Measurements from ENCODE around the gene SDK1.

DNA sequence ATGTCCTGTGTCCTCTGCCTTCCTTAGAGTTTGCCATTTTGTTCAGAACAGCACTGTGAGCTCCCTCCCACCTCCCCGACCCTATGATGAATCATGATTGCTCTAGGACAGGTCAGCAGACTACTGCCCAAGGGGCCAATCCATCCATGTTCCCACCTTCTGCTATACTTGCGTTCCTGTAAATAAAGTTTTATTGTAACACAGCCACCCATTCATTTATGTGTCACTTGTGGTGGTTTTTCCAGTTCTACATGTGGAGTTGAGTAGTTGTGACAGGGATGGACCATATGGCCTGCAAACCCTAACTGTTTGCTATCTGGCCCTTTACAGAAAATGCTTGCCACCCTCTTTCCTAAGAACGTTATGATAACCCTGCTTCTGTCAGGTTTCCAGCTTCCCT lies 387.8 kb downstream of the SDK1 start:
- TF ChIP-seq, protein P1, sequence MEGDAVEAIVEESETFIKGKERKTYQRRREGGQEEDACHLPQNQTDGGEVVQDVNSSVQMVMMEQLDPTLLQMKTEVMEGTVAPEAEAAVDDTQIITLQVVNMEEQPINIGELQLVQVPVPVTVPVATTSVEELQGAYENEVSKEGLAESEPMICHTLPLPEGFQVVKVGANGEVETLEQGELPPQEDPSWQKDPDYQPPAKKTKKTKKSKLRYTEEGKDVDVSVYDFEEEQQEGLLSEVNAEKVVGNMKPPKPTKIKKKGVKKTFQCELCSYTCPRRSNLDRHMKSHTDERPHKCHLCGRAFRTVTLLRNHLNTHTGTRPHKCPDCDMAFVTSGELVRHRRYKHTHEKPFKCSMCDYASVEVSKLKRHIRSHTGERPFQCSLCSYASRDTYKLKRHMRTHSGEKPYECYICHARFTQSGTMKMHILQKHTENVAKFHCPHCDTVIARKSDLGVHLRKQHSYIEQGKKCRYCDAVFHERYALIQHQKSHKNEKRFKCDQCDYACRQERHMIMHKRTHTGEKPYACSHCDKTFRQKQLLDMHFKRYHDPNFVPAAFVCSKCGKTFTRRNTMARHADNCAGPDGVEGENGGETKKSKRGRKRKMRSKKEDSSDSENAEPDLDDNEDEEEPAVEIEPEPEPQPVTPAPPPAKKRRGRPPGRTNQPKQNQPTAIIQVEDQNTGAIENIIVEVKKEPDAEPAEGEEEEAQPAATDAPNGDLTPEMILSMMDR (conservative IDR thresholded peaks at IDR 0.05; ENCODE audit: low read depth in 2 of 2): no peak
- no peak for TF ChIP-seq EZH2phosphoT487 (IDR thresholded peaks at IDR 0.05; ENCODE audit: unreplicated experiment)
- TF ChIP-seq REST (IDR thresholded peaks at IDR 0.05; ENCODE audit: unreplicated experiment): no peak
- TF ChIP-seq EZH2 (IDR thresholded peaks at IDR 0.05; ENCODE audit: low read depth, unreplicated experiment): no peak
- no peak for TF ChIP-seq POLR2AphosphoS5 (IDR thresholded peaks at IDR 0.05; ENCODE audit: low read depth)
- TF ChIP-seq STAT1 (IDR thresholded peaks at IDR 0.05; ENCODE audit: unreplicated experiment): no peak

Measured in GM23338 (cell line).